ENCODE data around the gene RSPO4.
"Not testable (repeated sequence)": the region's sequence is repeated elsewhere in the genome, so short reads cannot be mapped to it uniquely, and the experiment has no call there.

RSPO4 gene

DNA sequence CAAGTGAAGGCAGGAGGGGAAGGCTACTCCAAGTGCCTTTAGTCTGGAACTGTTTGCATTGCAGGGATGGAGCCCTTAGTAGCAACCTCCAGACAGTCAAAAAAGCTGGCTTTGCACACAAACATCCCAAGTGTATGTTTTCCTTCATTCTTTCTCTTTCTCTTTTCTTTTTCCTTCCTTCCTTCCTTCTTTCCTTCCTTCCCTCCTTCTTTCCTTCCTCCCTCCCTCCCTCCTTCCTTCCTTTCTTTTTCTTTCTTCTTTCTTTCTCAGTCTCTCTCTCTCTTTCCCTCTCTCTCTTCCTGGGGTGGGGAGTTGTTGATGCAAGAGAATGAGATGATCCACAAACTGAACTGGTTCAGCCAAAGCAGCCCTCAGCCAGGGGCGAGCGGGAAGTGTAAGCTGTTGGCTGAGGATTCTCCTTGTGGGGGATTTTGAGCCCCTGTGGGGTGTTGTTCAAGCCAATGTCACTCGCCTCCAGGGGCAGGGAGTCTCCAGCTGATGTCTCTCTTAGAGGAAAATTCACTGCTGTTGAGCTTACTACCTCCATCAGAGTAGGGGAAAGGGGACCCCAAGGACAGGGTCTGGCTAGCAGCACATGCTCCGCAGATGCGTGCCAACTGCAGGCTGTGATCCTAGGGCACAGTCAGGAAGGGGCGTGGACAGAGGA, 11.7 kb downstream of the RSPO4 start:
- Mint-ChIP-seq H3K4me3 (no peak overlapping the region), H3K4me1 (no peaks in the 10 kb centered on the region), H3K36me3 (no peaks in the 10 kb centered on the region), H3K27ac (no peak overlapping the region), H3K9me3 (no peaks in the 10 kb centered on the region), H3K27me3 (peaks cover 65% of the 10 kb centered on the region)
- ATAC-seq: no peak

DNA sequence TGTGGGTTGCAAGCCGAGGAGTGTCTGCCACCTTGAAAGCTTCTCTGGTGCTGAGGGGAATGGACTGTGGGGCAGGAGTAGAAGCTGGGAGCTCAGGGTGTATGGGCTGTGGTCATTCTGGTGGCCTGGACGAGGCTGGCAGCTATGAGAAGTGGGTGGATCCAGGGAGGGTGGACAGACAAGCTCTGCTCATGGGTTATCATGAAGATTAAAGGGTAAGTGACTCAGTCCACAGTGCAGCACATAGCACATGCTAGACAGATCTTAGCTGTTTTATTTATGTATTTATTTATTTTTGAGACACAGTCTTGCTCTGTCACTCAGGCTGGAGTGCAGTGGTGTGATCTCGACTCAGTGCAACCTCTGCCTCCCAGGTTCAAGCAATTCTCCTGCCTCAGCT, 13.8 kb downstream of the RSPO4 start:
- ATAC-seq: no peak
- Mint-ChIP-seq H3K27me3 (peaks cover 64% of the 10 kb centered on the region), H3K4me1 (no peaks in the 10 kb centered on the region), H3K4me3 (no peak overlapping the region), H3K27ac (no peak overlapping the region), H3K9me3 (no peaks in the 10 kb centered on the region), H3K36me3 (no peaks in the 10 kb centered on the region)

DNA sequence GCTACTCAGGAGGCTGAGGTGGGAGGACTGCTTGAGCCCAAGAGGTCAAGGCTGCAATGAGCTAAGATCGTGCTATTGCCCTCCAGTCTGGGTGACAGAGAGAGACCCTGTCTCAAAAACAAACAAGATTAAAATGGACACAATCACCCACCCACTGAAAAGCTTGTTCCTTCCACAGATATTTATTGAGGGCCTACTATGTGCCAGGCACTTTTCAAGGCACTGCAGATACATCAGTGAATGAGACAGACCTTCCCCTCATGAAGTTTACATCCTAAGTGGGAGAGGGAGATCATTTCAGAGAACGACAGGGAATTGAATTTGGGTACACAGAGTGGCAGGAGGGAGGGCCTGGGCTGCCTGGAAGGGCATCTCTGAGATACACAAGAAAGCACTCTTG, 14.4 kb downstream of the RSPO4 start:
- no peak overlapping the region for H3K4me3 Mint-ChIP-seq

DNA sequence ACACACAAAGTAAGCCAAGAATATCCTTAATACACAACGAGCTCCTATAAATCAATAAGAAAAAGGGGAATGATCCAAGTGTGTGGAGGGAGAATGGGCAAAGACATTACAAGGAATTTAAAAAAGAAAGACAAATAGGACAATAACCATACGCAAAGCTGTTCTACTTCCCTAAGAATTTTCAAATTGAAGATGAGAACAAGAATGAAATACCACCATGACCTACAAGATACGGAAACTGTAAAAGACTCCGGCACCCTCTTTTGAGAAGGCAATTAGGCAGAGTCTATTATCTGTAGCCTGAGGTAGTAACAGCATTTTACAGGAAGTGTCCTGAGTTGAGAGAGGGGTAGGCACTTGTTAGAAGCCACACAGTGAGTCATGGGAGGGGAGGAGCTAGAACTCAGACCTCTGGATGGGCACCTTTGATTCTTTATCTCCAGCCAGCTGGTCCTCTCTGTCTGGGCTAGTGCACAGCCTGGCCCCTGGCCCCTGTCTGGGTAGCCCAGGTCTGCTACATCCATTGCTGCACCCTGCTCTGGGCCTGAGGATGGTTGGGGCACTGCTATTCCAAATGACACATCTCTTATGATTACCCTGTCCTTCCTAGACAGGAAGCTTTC, 15.3 kb downstream of the RSPO4 start:
- peaks cover 51% of the 10 kb centered on the region for H3K27me3 Mint-ChIP-seq
- no peak overlapping the region for H3K4me3 Mint-ChIP-seq
- ATAC-seq: no peak
- H3K36me3 Mint-ChIP-seq: no peaks in the 10 kb centered on the region
- no peaks in the 10 kb centered on the region for H3K9me3 Mint-ChIP-seq
- H3K4me1 Mint-ChIP-seq: no peaks in the 10 kb centered on the region
- no peak overlapping the region for H3K27ac Mint-ChIP-seq

More for the DNA sequence above, 14.4 kb downstream of the RSPO4 start:
- Mint-ChIP-seq H3K27me3 (peaks cover 58% of the 10 kb centered on the region), H3K27ac (no peak overlapping the region), H3K9me3 (no peaks in the 10 kb centered on the region), H3K4me1 (no peaks in the 10 kb centered on the region), H3K36me3 (no peaks in the 10 kb centered on the region)
- ATAC-seq: no peak

DNA sequence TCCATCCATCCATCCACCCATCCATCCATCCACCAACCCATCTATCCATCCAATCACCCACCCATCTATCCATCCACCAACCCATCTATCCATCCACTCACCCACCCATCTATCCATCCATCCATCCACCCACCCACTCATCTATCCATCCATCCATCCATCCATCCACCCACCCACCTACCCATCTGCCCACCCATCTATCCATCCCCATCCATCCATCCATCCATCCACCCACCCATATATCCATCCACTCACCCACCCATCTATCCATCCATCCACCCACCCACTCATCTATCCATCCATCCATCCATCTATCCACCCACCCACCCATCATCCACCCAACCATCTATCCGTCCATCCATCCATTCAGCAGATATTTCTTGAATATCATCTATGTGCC, 17.1 kb downstream of the RSPO4 start:
- not testable (repeated sequence) for H3K9me3 Mint-ChIP-seq, H3K27ac Mint-ChIP-seq, H3K36me3 Mint-ChIP-seq, H3K4me1 Mint-ChIP-seq, ATAC-seq, H3K4me3 Mint-ChIP-seq
- peaks cover 48% of the 10 kb centered on the region for H3K27me3 Mint-ChIP-seq

DNA sequence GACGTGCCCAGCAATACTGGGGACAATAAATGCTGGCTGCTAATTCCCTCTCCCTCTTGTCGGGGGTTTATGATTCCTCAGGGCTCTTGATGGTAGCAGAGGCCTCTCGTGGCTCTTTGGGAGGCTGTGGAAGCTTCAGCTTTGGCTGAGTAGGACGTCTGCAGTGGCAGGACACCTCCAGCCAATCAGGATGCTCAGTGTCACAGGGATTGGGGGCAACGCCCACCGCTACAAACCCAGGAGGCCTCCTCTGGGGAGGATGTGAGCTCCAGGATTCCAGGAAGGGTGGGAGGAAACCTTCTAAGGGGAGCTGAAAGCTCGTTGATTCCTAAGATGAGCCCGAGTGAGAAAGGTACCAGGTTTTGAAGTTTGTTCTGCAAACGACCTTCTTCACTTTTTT, 19.4 kb downstream of the RSPO4 start:
- no peak for ATAC-seq
- no peak overlapping the region for H3K27ac Mint-ChIP-seq
- H3K4me3 Mint-ChIP-seq: no peak overlapping the region
- H3K36me3 Mint-ChIP-seq: no peaks in the 10 kb centered on the region
- H3K4me1 Mint-ChIP-seq: no peaks in the 10 kb centered on the region
- H3K27me3 Mint-ChIP-seq: peaks cover 57% of the 10 kb centered on the region
- no peaks in the 10 kb centered on the region for H3K9me3 Mint-ChIP-seq

DNA sequence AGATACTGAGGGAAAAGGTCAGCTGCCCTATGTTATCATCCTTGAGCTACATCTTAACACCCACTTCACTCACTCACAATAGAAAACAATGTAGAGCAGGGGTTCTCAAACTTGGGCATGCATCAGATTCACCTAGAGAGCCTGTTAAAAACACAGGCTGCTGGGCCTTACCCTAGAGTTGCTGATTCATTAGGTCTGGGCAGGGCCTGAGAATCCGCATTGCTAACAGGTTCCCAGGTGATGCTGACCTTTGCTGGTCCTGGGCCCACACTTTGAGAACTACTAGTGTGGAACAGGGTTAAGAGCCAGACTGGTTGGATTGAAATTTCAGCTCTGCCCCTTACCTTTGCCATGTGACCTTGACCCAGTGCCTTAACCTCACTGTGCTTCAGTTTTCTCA, 25.1 kb downstream of the RSPO4 start:
- Mint-ChIP-seq H3K4me3 (no peak overlapping the region), H3K4me1 (no peaks in the 10 kb centered on the region), H3K9me3 (no peaks in the 10 kb centered on the region), H3K27ac (no peak overlapping the region), H3K27me3 (peaks cover 42% of the 10 kb centered on the region), H3K36me3 (no peaks in the 10 kb centered on the region)
- no peak for ATAC-seq

DNA sequence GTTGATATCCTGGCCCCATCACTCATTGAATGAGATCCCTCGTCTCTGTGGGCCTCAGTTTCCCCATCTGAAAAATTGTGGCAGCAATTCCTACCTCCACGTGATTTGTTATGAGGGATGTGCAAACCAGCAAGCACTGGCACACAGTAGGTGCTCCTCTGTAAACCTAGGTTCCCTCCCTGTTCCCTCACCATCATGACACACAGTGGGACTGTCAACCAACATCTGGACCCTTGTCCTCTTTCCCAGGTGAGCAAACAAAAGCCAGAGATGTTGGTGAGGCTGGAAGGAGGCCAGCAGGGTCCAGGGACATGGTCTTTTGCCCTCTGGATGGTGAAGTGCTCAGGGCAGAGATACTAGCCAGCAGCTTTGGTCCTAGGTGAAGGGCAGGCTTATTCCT, 26.1 kb downstream of the RSPO4 start:
- Mint-ChIP-seq H3K27me3 (peaks cover 42% of the 10 kb centered on the region), H3K36me3 (no peaks in the 10 kb centered on the region), H3K4me1 (no peaks in the 10 kb centered on the region), H3K4me3 (no peak overlapping the region), H3K9me3 (no peaks in the 10 kb centered on the region), H3K27ac (no peak overlapping the region)
- ATAC-seq: no peak

DNA sequence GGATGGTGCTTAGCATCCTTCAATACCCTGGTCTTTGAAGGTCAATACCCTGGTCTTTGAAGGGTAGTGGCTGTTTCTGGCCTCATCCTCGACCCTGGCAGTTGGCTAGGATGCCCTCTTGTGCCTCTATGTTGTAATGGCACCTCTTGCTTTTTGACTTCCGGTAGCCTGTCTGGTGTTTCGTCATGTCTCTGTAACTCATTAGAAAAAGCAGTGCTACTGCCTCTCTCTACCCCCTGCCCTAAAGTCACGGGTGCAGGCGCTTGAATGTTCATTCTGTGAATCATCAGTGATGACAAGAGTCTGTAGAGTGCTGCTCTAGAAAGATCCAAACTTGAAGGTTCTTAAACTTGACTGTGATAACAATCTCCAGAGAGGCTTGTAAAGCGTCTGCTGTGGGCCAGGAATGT, 28.3 kb downstream of the RSPO4 start:
- H3K27ac Mint-ChIP-seq: no peak overlapping the region
- no peaks in the 10 kb centered on the region for H3K4me1 Mint-ChIP-seq
- H3K4me3 Mint-ChIP-seq: no peak overlapping the region
- H3K27me3 Mint-ChIP-seq: peaks cover 29% of the 10 kb centered on the region
- no peaks in the 10 kb centered on the region for H3K9me3 Mint-ChIP-seq
- ATAC-seq: peak; percentile 35
- no peaks in the 10 kb centered on the region for H3K36me3 Mint-ChIP-seq

DNA sequence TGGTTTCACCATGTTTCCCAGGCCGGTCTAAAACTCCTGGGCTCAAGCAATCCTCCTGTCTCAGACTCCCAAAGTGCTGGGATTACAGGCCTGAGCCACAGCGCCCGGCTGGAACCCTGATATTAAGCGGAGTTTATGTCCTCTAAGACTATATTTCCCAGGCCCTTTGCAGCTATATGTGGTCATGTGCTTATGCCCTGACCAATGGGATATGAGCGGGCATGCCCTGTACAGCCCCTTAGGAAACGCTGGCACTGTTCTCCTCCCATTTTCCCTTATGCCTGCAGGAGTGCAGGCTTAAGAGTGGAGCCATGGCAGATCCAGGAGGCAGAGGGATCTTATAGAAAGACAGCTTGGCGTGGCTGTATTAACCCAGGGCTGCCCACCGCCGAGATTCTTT, 29.9 kb downstream of the RSPO4 start:
- no peak for ATAC-seq
- H3K27me3 Mint-ChIP-seq: peaks cover 28% of the 10 kb centered on the region
- no peak overlapping the region for H3K27ac Mint-ChIP-seq
- H3K4me3 Mint-ChIP-seq: no peak overlapping the region
- H3K9me3 Mint-ChIP-seq: no peaks in the 10 kb centered on the region
- H3K36me3 Mint-ChIP-seq: no peaks in the 10 kb centered on the region
- H3K4me1 Mint-ChIP-seq: no peaks in the 10 kb centered on the region

DNA sequence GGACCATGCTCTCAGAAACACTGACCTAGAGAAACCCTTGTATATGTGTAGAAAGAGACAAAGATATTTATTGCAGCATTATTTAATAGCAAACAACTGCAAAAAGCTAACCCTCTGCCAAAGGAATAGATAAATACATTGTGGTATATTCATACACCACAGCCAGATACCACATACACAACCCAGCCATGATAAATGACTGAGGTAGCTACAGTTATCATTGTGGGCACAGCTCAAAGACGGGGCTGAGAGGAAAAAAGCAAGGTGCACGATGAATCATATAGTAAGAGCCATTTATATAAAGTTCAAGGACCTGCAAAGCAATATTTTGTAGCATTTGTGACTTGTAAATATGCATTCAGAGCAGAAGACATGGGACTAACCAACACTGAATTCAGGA, 30.8 kb downstream of the RSPO4 start:
- Mint-ChIP-seq H3K4me3 (no peak overlapping the region), H3K36me3 (no peaks in the 10 kb centered on the region), H3K4me1 (no peaks in the 10 kb centered on the region), H3K27me3 (peaks cover 28% of the 10 kb centered on the region), H3K9me3 (no peaks in the 10 kb centered on the region), H3K27ac (no peak overlapping the region)
- ATAC-seq: no peak

DNA sequence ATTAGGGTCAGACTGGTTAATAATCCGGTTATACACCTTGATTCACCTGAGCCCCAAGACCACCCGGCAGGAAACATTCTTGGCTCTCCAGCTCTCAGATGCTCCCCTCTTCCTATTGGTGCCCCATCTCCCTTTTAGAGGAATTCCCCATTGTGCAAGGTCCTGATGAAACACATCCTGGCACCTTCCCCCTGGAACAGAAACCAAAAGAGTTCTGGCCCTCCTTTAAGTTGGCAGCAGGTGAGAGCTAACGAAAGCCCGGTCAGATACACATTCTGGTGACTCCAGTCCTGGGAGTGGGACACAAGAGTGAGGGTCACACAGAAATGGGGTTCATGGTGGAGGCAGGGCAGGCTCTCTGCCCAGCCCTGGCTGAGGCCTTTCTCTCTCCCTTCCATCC, 32.2 kb downstream of the RSPO4 start:
- Mint-ChIP-seq H3K4me1 (no peaks in the 10 kb centered on the region), H3K27ac (no peak overlapping the region), H3K27me3 (peaks cover 41% of the 10 kb centered on the region), H3K36me3 (no peaks in the 10 kb centered on the region), H3K9me3 (no peaks in the 10 kb centered on the region), H3K4me3 (no peak overlapping the region)
- ATAC-seq: no peak

DNA sequence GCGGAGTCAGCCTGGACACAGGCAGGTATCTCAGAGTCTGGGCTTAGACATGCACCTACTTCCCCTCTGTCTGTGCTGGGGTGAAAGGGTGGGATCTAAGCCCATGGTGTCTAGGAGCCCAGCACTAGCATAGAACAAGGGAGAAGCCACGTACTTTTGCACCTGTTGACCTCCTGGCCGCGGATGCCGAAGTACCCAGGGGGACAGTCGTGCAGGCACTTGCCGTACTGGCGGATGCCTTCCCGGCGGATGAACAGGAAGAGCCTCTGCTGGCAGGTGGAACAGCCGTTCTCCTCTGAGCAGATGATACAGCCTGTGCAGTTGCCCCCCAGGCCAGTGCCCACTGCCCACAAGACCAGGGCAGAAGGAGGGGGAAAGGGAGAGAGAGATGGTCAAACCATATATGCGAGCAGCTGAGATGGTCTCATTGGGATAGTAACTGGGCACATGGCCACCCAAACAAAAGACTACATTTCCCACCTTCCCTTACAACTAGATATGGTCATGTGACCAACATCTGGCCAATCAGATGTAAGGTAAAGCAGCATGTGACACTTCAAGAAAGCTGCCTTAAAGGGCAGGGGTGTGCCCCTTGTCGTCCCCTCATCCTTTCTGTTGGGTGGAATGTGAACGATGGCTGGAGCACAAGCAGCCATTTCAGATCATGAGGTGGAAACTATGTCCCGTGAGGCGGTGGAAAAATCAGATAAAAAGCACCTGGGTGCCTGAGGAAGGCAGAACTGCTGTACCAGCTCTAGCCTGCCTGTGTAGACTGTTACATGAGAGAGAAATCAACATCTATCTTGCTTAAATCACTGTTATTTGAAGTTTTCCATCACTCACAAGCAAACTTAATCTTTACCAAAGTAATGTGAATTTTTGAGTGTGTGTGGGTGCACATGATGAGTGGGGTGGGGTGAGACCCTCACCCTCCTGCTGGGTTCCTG, 34.0 kb downstream of the RSPO4 start:
- Mint-ChIP-seq H3K36me3 (no peaks in the 10 kb centered on the region), H3K4me1 (no peaks in the 10 kb centered on the region), H3K27ac (no peak overlapping the region), H3K9me3 (no peaks in the 10 kb centered on the region), H3K4me3 (no peak overlapping the region), H3K27me3 (peaks cover 49% of the 10 kb centered on the region)
- no peak for ATAC-seq

DNA sequence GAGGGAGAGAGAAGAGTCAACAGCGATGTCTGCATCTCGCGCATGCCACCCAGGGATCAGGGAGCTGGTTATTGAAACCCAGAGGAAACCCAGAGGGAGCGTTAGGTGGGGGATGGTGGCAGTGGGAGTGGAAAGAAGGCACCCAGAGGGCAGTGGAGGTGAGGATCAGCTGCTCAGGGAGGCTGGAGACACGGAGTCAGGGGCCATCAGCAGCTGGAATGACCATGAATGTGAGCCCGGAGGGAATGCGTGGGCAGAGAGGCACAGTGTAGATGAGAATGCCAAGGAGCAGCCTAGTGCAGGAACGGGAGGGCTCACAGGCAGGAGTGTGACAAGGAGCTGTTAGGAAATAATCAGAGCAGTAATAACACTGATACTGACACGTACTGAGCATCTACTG, 36.2 kb downstream of the RSPO4 start:
- ATAC-seq: no peak
- H3K36me3 Mint-ChIP-seq: no peaks in the 10 kb centered on the region
- no peaks in the 10 kb centered on the region for H3K9me3 Mint-ChIP-seq
- no peak overlapping the region for H3K27ac Mint-ChIP-seq
- H3K4me3 Mint-ChIP-seq: no peak overlapping the region
- peaks cover 43% of the 10 kb centered on the region for H3K27me3 Mint-ChIP-seq
- no peaks in the 10 kb centered on the region for H3K4me1 Mint-ChIP-seq

DNA sequence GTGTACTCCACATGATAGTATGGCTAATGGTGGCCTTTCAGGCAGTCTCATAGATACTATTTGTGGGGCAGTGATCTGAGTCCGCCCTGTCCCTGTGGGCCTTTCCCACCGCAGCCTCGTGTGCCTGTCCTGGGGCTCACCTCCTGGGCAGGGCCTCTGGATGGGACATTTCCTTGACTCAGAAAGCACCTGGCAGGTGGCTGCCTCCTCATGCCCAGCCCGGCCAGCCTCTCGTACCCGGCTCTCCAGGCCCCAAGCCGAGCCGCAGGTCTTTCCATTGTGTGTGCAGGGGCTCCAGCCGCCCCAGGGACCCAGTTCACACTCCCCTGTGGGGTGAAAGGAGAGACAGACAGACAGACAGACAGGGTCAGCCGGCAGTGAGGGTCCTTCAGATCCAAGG, 38.3 kb downstream of the RSPO4 start:
- Mint-ChIP-seq H3K36me3 (no peaks in the 10 kb centered on the region), H3K4me1 (no peaks in the 10 kb centered on the region), H3K27ac (no peak overlapping the region), H3K4me3 (no peak overlapping the region), H3K9me3 (no peaks in the 10 kb centered on the region), H3K27me3 (peaks cover 58% of the 10 kb centered on the region)
- no peak for ATAC-seq

DNA sequence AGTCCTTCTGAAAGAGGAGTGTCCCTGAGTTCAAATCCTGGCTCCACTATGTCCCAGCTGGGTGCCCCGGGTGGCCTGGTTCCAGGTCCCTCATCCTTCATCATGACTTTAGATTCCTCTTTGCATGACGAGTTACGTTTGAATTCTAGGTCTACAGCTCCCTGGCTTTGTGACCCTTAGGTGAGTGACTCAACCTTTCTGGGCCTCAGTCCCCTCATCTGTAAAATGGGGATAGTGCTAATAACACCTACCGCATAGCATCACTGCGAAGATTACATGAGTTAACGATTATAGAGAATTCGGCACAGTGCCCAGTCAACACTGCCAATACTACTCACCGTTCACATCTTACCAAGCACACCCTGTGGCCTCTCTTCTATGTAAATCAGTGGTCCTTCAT, 39.4 kb downstream of the RSPO4 start:
- H3K27ac Mint-ChIP-seq: no peak overlapping the region
- H3K27me3 Mint-ChIP-seq: peaks cover 65% of the 10 kb centered on the region
- no peaks in the 10 kb centered on the region for H3K4me1 Mint-ChIP-seq
- H3K4me3 Mint-ChIP-seq: no peak overlapping the region
- ATAC-seq: no peak
- H3K9me3 Mint-ChIP-seq: no peaks in the 10 kb centered on the region
- H3K36me3 Mint-ChIP-seq: no peaks in the 10 kb centered on the region

All from stimulated activated memory B cell treated with anti-CD40 and anti-IgM and Interleukin-4, amounts not matched to agents 10 μg/mL and 1 μg/mL and 100 μg/mL, for 72 hours (primary cell).